HCEC 1CT (cell line): ENCODE data around the gene GSTA2.
"Not testable (repeated sequence)": the region's sequence is repeated elsewhere in the genome, so short reads cannot be mapped to it uniquely, and the experiment has no call there.

Source experiments
- DNase-seq: peaks from one replicate; pipeline ENCODE4 v3.0.0-alpha.2; 2017

Gene GSTA2

DNA sequence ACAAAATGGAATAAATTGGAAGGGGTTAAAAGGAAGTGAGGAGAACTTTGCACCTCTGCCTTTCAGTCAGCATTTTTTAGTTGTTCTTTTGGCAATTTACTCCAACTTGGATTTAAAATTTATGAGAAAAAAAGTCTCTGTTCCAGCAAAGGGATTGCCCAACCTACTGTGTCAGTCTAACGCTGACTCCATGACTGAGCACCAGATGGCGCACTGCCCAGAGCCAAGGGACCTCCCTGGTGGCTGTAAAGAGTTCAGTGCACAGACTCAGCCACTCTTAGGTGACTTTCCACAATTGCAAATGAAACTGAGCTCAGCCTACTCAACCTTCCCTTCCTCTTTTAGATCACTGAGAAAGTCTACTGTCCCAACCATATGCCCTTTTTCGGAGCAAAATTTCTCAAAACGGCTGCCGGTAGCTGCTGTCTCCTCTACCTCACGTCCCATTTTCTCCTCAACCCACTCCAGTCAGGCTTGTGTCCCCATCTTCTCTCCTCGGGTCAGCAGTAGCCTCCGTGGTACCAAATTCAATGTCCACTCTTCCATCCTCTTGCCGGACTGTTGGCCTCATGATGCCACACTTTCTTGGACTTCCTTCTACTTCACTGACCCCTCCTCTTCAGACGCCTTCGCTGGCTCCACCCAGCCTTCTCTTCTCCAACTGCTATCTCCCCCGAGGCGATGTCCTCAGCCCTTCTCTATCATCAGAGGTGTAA lies 38.7 kb downstream of the GSTA2 start:
- peak; percentile 63 for DNase-seq

- no peak for DNase-seq
These were observed 39.3 kb downstream of the GSTA2 start for GRCh38 chr6:52724042-52724405.

- DNase-seq = no peak
These were observed 43.0 kb downstream of the GSTA2 start for GRCh38 chr6:52720321-52720720.

DNA sequence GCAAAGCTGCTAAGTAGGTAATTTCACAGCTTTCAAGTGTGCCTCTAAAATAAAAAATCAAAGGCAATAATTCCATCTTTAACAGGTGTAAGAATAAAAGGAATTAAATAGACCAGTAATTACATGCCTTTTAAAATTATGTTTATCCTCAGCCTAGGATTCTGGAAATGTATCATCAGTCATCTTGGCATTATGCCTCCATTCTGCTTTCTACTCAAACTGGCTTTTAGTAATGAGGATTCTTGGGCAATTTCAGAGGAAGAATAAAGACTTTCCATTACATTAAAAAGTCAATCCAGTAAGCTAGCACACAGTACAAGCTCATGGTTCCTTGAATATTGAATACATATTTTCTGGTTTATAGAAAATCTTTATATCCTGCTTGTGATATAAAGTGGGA lies 44.7 kb downstream of the GSTA2 start:
- peak; percentile 8 for DNase-seq

DNA sequence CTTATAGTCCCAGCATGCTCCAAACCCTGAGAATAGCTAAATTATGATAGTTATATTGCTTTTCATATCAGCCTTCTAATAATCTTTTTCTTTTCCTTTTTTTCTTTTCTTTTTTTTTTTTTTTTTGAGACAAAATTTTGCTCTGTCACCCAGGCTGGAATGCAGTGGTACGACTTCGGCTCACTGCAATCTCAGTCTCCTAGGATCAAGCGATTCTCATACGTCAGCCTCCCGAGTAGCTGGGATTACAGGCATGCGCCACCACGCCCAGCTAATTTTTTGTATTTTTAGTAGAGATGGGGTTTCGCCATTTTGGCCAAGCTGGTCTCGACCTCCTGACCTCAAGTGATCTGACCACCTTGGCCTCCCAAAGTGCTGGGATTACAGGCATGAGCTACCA lies 48.5 kb downstream of the GSTA2 start:
- DNase-seq = not testable (repeated sequence)

DNA sequence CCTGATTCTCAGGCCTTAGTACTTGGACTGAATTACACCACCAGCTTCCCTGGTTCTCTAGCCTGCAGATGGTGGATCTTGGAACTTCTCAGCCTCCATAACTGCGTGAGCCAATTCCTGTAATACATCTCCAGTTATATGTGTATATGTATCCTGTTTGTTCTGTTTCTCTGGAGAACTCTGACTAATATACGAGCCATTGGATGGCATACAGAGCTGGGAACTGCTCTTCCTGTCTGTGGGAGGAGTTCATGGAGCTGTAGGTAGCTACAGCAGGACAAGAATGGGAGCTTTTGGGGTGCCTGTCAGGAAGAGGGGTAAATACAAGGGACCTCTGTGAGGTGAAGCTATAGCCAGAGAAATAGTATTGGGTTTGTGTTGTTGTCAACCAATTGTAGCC lies 51.1 kb downstream of the GSTA2 start:
- DNase-seq = peak; percentile 1

DNA sequence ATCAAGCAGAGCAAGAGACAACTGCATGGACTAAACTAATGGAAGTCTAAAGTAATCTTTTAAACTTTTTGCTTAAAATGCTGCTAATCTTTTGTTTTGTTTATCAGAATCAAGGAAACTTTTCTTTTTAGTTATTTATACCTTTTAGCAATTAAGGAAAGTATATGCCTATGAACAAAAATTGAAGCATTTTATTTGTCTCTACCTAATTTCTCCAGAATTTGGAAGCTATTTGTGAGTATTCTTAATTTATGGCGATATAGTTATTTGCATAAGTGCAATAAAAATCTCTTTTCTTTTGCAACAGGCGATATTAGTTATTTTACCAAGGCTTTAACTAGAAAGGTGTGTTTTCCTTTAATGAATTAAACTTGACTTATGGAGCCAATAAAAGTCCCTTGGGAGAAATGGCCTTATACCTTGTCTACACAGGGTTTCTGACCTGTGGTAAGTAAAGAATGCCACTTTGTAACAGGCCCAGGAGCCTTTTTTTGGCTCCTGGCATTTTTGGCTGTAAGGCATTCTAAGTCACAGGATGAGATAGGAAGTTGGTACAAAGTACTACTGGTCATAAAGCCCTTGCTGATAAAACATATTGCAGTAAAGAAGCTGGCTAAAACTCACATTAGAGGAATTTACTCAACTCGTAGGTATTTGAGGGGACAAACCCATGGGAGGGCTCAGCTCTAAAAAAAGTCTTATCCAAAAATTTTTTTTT lies 55.2 kb downstream of the GSTA2 start:
- DNase-seq = no peak

DNA sequence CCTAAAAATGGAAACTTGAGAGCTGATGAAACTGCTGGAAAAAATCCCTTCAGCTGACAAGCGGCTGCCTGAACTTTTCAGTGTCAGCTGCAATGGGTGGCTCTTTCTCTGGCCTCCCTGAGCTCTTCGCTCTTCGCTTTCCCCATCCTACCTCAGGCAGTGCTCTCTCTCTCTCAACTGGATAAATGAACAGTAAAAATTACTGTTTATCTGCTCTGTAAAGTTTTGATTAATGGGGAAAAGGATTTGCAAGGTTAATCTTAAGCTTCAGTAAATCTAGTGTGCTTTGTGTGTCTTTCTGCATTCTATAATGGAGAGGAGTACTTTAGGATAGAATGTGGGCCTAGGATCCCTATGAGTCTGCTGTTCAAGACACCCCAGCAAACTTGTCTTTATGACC lies 57.3 kb downstream of the GSTA2 start:
- DNase-seq = no peak

DNA sequence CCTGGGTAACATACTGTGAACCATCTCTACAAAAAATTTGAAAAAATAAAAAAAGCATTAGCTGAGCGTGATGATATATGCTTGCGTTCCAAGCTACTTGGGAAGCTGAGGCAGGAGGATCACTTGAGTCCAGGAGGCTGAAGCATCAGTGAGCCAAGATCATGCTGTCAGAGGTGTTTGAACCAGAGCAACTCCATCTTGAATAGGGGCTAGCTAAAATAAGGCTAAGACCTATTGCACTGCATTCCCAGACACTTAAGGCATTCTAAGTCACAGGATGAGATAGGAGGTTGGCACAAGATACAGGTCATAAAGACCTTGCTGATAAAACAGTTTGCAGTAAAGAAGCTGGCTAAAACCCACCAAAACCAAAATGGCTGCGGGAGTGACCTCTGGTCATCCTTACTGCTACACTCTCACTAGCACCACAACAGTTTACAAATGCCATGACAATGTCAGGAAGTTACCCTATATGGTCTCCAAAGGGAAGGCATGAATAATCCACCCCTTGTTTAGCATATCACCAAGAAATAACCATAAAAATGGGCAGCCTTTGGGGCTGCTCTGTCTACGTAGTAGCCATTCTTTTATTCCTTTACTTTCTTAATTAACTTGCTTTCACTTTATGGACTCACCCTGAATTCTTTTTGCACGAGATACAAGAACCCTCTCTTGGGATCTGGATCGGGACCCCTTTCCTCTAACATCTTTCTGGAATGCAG lies 58.3 kb downstream of the GSTA2 start:
- not testable (repeated sequence) for DNase-seq

DNA sequence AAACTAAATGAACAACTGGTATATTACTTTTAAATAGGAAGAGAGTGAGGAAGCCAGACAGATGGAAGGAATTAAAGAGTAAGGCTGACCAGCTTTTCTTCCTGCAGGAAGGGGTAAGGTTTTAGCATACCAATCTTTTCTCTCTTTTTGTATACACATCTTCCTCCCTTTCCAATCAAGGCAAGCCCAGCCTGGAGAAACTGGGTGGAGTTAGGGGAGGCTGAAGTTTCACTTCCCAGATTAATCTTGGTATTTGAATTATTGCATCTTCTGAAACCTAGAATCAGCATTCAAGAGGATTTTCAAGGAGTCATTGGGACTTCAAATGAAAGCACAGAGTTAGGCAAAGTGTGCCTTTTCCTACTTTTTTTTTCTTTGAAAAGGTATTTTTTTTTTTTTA lies 59.2 kb downstream of the GSTA2 start:
- DNase-seq = no peak
